SH-SY5Y (cell line): ENCODE measurements around the gene PROM1.

Experiments used
- GATA2 ChIP-seq: IDR thresholded peaks from 2 replicates; pipeline ENCODE4 v1.6.1; 2011; ENCODE audit warnings: mild to moderate bottlenecking, low read depth, low read length
- GATA3 ChIP-seq: IDR thresholded peaks from 2 replicates; pipeline ENCODE4 v1.6.1; 2011; ENCODE audit warnings: low read depth, mild to moderate bottlenecking, low read length, moderate library complexity

GRCh38 chr4:16088601-16089000, 4.8 kb upstream of the PROM1 start:
- TF ChIP-seq GATA3 (no peak), GATA2 (no peak)
